Activated CD4-positive, alpha-beta T cell treated with anti-CD3 and anti-CD28 coated beads for 1 hour (primary cell): ENCODE data around the gene NXPH2.
"Not testable (repeated sequence)": the region's sequence is repeated elsewhere in the genome, so short reads cannot be mapped to it uniquely, and the experiment has no call there.

ENCODE experiments used
- DNase-seq: peaks from one replicate; pipeline ENCODE4 v3.0.0-alpha.2; 2020

Gene NXPH2

DNA sequence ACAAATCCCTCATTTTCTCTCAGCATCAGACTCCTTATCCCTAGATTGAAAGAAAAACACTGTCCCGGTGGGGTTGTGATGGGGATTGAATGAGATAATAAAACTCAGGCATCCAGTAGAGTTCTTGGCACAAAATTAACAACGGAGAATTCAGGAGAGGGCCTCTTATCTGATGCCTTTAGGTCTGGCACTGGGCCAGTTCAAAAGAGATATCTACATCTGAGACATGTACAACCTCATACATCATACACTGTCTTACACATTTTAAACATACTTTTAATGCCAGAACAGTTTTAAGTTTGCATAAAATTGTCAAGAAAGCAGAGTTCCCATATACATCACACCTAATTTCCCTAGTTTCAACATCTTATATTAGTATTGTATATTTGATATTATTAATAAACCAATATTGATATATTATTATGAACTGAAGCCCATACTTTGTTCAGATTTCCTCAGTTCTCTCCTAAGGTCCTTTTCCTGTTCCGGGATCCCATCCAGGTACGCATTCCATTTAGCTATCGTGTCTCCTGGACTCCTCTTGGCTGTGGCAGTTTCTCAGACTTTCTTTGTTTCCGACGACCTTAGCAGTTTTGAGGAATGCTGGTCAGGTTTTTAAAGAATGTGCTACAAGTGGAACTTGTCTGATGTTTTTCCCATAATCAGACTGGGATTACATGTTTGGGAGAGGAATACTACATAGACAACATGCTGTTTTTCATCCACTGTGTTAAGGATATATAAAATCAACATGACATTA lies 27.8 kb downstream of the NXPH2 start:
- no peak for DNase-seq

DNA sequence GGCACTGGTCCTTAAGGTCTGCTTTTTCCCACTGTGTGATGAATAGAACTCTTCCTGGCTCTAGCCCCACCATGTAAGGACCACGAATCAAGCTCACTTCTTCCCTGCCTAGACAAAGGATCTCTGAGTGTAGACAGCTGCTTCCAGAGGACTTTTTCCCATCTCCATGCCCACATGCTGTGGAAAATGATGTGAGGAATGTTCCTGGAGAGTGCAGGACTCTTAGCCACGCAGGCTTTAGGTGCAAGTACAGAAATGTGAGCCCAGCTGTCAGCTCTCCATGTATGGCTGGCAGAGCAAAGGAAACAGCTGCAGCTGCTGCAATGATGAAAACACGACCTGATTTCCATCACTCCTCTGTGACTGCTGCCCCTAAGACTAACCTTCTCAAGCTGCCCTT lies 35.5 kb downstream of the NXPH2 start:
- no peak for DNase-seq

DNA sequence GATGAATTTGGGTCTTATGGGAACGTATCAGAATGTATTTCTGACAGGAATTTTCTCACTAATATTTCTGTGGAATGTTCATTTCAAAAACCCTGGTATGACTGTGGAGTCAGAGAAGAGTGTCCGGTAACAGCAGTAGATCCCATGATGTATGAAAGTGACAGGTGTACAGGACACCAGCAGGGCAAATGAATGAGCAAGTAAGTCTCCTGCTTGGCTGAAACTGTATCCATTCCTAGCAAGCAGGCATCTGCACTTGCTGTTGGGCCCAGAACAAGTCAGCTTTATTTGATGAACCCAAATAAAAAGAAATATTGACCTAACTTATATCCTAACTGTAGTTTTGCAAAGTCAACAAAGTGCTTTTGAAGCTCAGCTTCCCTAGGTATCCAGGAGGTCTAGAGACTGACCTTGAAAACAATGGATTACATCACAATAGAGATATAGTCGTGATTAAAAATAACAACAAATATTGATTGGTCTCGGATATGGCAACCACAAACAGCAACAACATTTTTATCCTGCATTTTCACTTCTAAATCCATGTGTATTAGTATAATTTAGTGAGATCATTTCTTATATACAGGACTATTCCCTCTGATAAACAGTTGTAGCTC lies 37.6 kb downstream of the NXPH2 start:
- no peak for DNase-seq

DNA sequence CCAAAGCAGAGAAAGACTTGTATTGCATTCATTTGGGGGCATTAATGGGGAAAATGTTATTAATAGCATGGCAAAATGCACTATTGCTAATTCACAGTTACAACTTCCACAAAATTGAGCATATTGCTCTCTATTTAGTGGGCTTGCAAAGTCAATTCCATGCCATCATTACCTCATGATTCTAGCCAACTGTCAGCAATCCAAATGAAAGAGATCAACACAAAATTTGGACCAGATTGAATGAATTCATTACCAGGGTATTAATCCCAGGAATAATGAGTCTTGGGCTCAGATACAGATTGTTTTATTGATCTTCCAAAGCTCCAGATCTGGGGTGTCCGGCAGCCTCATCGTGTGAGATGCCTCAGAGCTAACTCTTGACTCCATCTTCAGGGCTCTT lies 38.3 kb downstream of the NXPH2 start:
- no peak for DNase-seq

DNA sequence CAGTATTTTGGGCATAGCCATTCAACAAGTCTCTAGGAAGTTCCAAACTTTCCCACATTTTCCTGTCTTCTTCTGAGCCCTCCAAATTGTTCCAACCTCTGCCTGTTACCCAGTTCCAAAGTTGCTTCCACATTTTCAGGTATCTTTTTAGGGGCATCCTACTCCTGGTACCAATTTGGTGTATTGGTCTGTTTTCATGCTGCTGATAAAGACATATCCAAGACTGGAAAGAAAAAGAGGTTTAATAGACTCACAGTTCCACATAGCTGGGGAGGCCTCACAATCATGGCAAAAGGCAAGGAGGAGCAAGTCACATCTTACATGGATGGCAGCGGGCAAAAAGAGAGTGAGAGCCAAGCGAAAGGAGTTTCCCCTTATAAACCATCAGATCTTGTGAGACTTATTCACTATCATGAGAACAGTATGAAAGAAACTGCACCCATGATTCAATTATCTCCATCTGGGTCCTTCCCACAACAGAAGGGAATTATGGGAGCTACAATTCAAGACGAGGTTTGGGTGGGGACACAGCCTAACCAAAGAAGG lies 43.1 kb downstream of the NXPH2 start:
- DNase-seq: not testable (repeated sequence)

DNA sequence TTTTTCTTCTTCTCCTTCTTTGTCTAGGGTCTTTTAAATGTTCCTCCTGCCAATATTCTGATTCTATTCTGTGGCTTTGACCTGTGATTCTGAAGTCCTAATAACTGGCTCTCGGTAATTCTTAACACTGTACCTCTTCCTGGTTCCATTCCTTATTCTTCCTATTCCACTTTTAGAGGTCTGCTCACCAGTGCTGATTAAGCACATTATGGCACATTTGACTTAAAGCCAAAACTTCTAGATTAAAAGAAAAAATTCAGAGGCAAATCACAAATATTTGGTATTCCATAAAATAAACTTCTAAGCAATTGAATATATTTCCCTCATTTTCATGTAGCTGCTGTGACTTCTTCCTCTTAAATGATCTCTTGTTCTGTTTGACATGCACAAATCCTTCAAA lies 47.5 kb downstream of the NXPH2 start:
- DNase-seq: no peak

DNA sequence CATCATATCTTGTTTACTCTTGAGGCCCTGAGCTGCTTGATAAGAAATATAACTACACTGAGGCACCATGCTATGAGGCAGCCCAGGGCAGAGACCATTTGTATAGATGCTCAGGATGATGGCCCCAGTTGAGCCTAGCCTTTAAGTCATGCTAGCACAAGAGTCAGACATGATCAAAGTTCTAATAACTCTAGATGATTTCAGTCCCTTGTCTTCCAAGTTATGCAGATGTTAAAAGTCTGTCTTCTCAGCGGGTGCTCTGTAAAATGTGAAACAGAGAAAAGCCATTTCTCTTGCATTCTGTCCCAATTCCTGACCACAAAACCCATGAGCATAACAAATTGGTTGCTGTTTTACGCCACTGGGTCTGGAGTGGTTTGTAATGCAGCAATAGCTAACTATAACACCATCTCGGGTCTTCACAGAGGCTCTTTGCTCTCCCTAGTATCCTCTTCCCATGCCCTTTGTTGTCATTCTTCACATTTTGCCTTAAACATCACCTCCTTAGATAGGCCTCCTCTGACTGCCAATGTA lies 49.6 kb downstream of the NXPH2 start:
- DNase-seq: no peak

DNA sequence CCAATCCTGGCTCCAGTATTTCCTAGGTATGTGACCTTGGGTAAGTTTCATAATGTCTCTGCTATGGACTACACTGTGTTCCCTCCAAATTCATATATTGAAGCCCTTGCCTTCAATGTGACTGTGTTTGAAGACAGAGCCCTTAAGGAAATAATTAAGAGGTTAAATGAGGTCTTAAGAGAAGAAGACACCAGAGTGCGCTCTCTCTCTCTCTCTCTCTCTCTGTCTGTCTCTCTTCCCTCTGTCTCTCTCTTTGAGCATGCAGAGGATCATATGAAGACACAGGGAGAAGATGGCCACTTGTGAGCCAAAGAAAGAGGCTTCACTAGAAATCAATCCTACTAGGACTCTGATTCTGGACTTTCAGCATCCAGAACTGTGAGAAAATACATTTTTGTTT lies 52.2 kb downstream of the NXPH2 start:
- DNase-seq: no peak

DNA sequence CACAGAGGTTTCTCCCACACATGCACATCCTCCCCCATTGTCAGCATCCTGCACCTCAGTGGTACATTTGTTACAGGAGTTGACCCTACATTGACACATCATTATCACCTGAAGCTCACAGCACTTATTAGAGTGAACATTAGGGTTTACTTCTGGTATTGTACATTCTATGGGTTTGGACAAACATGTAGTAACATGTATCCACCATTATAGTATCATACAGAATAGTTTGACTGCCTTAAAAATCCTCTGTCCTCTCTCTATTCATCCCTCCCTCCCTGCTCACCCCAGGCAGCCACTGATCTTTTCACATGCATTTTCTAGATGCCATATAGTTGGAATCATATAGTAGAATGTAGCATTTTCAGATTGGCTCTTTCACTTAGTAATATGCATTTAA lies 53.5 kb downstream of the NXPH2 start:
- DNase-seq: no peak

DNA sequence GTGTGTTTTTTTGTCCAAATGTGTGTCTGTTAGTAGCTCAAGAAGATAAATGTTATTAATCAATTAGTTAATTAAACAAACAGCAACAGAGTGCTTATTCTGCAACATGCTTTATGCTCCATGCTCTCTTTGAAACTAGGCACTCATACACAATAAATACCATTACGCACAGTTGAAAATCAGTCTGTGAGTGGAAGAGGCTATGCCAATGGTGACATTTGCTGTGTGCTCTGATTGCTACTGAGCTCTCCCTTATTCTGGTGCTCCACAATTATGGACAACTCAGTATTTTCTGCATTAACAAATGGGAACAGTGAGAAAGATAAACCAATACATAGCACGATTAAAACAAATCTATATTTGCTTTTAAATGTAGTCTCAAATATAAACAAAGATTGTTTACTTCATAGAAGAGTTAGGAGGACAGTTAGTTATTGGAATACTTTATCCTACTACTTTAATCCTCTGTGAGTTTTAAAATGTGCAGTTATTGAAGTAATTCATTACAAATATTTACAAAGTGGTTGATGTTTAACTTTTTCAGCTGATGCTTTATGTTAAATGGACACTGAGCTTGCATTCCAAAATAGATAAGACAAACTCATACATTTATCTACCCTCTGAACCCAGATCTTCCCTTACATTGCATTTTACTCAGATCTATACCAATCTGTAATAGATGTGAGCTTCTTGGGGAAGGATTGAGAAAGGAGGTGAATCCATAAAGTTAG lies 55.3 kb downstream of the NXPH2 start:
- DNase-seq: no peak

DNA sequence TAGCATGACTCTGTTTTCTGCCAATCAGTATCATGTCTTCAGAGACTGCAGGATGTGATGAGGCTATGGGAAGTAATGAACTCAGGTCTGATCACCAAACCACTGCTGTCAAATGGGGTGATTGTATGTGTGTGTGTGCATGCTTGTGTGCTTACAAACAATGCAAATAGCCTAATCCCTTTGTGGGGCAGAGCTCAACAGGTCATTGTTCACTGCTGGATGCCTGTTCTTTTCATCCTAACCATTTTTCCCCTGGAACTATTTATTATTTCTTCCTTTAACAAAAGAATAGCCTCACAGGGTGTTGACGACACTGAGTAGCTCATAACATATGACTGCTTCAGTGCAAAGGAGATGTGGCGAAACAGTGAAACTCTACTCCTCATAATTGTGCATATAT lies 55.9 kb downstream of the NXPH2 start:
- DNase-seq: no peak

DNA sequence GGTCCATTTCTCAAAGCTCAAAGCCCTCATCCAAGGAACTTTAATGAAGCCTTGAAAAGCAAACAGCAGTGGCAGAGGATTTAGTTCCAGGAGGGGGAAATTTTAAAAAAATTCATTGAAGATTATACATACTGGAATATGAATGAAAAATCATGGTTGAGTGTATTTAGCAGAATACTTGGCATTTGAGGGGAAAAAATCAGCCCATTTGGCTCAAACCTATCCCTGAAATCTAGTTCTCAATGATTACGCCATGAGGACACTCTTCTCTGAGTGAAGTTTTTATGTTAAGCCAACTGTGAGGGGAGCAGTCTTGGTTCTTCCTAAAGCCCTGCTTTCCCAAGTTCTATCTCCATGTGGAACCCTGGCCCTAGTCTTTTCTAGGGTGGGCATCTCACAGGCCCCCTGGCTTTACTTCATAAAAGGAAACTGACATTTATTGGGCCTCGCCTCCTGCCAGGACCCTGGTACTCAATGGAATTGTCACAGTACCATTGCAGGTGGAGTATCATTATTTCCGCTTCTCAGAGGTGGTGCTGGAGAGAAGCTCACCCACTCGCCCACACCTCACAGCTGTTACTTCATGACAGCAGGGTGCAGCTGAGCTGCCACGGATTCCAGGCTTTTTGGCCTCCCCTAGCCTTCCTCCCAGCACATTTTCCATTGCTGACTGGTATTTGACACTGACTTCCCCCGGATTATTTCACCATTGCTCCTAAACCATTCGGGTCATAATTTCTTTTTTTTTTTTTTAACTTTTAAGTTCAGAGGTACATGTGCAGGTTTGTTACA lies 56.8 kb downstream of the NXPH2 start:
- DNase-seq: no peak

DNA sequence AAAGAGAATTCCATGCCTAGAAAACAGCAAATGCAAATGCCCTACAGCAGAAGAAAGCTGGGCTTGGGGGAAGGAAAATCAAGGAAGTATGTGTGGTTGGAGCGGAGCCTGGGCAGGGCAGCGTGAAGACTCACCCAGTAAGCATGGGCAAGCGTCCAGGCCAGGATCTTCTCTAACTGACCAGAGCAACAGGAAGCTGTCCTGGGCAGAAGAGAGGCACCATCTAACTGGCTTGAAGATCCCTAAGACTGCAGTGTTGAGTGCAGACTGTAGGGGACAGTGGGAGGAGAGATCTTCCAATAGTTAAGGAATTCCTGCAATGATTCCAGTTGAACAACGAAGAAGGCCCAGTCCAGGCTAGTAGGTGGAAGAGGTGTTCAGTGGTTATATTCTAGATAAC lies 57.9 kb downstream of the NXPH2 start:
- DNase-seq: no peak

DNA sequence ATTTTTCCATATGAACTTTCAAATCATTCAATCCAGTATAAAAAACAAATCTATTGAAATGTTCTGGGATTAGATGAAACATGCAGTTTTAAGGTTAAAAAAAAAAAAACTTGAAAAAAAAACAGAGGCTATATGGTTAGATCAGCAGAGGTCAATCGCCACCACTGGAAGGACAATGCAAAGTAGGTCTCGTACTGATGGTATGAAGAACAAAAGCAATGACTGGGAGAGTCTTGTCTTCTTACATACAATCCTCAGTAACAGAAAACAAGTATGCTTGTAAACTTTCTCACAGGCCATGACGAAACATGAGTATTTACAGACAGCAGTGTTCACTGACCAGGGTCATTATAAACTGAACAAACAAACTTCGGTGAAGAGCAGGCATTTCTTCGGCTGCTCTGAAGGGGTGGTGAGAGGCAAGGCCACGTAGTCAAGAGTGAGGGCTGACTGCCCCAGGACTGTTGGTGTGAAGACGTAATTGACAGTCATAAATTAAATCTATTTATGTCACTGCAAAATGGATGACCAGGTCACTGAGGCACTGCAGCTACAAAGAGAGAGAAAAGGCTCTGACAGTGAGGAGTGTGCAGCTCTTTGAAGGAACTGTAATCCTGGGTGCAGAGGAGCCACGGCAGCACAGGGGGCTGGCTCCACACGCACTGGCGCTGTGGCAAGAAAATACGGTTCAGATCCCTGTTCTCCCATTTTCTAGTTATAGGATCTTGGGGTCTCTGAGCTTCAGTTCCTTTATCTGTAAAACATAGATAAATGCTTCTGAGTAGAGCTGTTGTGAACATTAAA lies 60.0 kb downstream of the NXPH2 start:
- no peak for DNase-seq

DNA sequence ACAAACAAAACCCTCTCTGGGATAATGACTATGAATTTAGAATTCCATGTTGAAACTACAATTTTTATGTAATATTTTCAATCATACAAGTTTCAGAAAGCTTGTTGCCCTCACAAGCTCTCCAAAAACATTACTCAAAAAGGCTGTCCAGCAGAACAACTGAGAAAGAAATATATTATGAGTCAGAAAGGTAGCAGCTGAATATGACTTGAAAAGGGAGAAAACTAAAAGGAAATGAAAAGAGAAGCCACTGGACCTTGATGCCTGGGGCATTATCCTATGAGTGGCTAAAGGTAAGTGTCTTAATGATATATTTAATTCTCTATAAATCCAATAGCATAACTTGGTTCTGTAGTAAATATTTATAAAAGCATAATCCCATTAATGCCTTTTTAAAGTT lies 61.8 kb downstream of the NXPH2 start:
- no peak for DNase-seq

DNA sequence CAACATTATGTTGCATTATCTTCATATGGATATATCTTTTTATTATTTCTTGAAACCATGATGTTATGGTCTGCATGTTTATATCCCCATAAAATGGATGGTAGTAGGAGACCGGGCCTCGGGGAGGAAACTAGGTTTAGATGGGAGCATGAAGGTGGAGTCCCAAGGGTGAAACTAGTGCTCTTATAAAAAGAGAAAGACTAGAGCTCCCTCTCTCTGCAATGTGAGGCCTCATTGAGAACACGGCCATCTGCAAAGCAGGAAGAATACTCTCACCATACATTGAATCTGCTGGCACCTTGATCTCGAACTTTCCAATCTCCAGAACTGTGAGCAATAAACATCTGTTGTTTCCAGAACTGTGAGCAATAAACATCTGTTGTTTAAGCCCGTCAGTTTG lies 64.0 kb downstream of the NXPH2 start:
- no peak for DNase-seq

DNA sequence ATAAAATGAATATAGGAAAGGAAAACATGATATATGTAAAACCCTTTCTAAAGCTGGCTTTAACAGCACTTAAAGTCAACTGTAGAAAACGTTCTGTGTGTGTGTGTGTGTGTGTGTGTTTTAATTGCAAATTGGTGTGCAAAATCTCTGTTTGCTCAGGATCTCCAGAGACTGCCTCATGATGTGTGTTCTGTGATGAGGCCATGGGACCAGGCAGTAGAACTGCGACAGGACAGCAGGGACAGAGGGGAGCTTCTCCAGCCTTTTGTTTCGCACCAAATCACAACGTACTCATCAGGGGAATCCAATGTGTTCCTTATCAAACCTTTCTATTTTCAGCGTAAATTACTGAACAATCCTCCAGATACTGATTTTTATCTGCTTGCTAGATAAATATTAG lies 66.7 kb downstream of the NXPH2 start:
- no peak for DNase-seq

DNA sequence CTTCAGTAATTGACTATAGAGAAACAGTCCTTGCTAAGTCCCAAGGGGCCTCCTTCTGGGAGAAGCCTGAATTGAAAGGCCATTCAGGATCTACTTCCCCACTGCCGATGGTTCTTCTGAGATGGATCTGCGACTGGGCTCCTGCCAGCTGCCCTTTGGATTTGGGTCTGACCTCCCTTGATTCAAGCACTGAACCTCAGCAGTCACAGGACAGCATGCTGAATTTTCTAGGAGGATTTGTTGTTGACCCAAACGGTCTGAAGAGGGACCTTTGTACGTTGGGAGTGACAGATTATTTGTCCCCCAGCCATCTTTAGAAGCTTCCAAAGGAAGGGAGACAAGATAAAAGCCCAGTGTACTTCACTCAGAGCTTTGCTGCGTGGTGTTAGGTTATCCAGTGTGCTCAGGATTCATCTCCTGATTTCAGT lies 67.1 kb downstream of the NXPH2 start:
- DNase-seq: no peak

DNA sequence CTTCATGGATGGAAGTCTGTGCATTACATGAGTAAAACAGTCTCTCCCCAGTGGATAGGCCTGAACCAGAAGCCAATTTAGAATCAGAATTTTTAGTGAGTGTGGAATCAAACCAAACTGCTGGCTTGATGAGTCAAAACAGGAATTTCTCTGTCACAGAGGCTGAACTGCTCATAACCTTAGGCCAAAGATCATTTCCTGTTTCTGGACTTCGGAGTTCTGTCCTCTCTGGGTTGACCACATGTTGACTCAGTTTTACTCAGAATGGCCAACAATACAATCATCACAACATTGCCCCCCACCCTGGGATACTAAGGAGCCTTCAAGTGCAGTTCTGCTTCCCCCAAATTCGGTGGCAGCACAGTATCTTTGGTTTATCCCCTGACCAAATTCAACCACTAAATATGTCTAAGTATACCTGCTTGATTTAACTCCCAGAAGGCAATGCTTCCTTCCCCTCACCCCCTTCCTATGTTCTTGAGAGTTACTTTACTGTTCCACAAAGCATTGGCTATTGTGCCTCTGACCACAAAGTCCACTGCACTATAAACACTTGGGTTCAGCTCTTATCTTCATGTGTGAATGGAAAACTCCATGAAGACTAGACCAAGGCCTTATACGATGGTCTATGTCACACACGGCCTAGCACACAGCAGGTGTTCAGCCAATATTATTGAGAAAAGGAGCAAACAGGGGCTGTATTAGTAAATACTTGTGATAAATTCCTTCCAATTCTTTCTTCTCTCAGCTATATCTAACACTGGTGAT lies 67.8 kb downstream of the NXPH2 start:
- no peak for DNase-seq

DNA sequence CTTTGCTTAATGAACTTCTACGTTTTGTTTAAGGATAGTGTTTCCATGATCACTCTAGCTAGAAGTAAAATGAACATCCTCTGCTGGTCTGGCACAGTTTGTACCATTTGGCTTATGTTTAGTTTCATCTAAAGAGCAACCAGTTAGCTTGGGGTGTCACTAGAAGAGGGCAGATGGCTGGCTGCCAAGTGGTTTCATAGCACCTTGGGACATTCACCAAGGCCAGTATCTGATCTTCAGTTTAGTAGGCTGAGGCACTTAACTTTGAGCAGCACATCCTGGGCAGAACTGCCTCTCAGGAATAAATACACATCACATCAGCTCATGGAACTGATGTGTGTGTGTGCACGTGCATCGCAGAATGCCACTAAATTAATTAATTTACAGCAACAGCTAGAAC lies 68.4 kb downstream of the NXPH2 start:
- no peak for DNase-seq

DNA sequence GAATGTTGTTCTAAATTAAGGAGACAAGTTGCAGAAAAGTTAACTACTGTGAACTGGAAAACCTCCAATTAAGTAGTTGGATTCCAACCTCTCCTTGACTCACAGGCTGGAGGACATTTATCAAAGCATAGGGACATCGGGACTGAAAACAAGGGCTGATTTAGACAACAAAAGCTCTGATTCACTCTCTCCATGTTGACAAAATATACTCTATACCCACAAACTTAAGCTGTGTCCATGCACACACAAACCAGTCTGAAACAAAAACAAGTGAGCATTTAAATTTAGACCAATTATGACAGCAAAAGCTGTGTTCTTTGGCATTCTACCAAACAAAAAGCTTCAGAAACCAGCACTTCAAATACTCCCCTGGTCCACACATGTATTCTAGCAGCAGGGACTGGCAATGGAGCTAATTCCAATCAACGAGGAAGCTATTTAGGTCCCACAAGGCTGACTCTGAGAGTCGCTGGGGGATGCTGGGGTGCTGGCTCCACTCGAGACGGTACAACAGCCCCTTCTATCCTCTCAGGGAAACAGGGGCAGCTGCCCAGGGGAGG lies 71.4 kb downstream of the NXPH2 start:
- no peak for DNase-seq
